Cerebellar nuclear complex (tissue), 1 donor: ENCODE measurements around the gene INSIG1.
A peak's percentile ranks its signal among the peaks of the same experiment; 100 is the strongest.

Experiments
- DNase-seq, 2 experiments: peaks; one replicate each; lab custom pipeline; 2025; lab: John Stamatoyannopoulos, UW

The INSIG1 gene

GRCh38 chr7:155285423-155285822, 12.3 kb upstream of the INSIG1 start:
- DNase-seq = no peak

GRCh38 chr7:155285833-155286232, 11.8 kb upstream of the INSIG1 start:
- DNase-seq = no peak

GRCh38 chr7:155286686-155287085, 11.0 kb upstream of the INSIG1 start:
- no peak for DNase-seq

GRCh38 chr7:155287284-155287935, 10.3 kb upstream of the INSIG1 start:
- no peak for DNase-seq

- no peak for DNase-seq
Observed at GRCh38 chr7:155288055-155288454, 9.6 kb upstream of the INSIG1 start.

GRCh38 chr7:155289107-155289506, 8.6 kb upstream of the INSIG1 start:
- DNase-seq = no peak

- no peak for DNase-seq
Observed at GRCh38 chr7:155289949-155290501, 7.7 kb upstream of the INSIG1 start.

GRCh38 chr7:155291045-155291530, 6.6 kb upstream of the INSIG1 start:
- no peak for DNase-seq

GRCh38 chr7:155291729-155292128, 5.9 kb upstream of the INSIG1 start:
- DNase-seq = no peak

- DNase-seq = no peak
Observed at GRCh38 chr7:155292680-155293226, 4.9 kb upstream of the INSIG1 start.

GRCh38 chr7:155293721-155294510, 3.8 kb upstream of the INSIG1 start:
- no peak for DNase-seq

GRCh38 chr7:155294511-155294778, 3.2 kb upstream of the INSIG1 start:
- DNase-seq = no peak

GRCh38 chr7:155295511-155295910, 2.2 kb upstream of the INSIG1 start:
- DNase-seq = no peak

- DNase-seq = no peak
Observed at GRCh38 chr7:155296006-155296787, 1.5 kb upstream of the INSIG1 start.

GRCh38 chr7:155296788-155297516, 726 bp upstream of the INSIG1 start:
- no peak for DNase-seq

- no peak for DNase-seq
Observed at GRCh38 chr7:155298288-155298833, 683 bp downstream of the INSIG1 start.

- DNase-seq = peak; percentile 94 to 98
Observed at GRCh38 chr7:155298834-155299534, 1.3 kb downstream of the INSIG1 start.

GRCh38 chr7:155299535-155300202, 2.0 kb downstream of the INSIG1 start:
- peak in 1 of 2 experiments; percentile 14 for DNase-seq

GRCh38 chr7:155300641-155301452, 3.2 kb downstream of the INSIG1 start:
- DNase-seq = peak in 1 of 2 experiments; percentile 18
